ENCODE results near the gene TMEM221.

TMEM221 gene

GRCh38 chr19:17436874-17437267, 11.6 kb downstream of the TMEM221 start:
- DNase-seq: no peak

GRCh38 chr19:17436094-17436873, 12.2 kb downstream of the TMEM221 start:
- no peak for DNase-seq

- DNase-seq: no peak
Measured at GRCh38 chr19:17435218-17435617, 13.2 kb downstream of the TMEM221 start.

- DNase-seq: no peak
Measured at GRCh38 chr19:17431417-17431816, 17.1 kb downstream of the TMEM221 start.

- no peak for DNase-seq
Measured at GRCh38 chr19:17429641-17430113, 18.8 kb downstream of the TMEM221 start.

- DNase-seq: peak; percentile 33
Measured at GRCh38 chr19:17424743-17425365, 23.6 kb downstream of the TMEM221 start.

GRCh38 chr19:17423429-17424208, 24.8 kb downstream of the TMEM221 start:
- no peak for DNase-seq

GRCh38 chr19:17421942-17422341, 26.5 kb downstream of the TMEM221 start:
- DNase-seq: no peak

GRCh38 chr19:17420475-17420924, 28.0 kb downstream of the TMEM221 start:
- peak; percentile 48 for DNase-seq

- peak; percentile 92 for DNase-seq
Measured at GRCh38 chr19:17419621-17420474, 28.6 kb downstream of the TMEM221 start, which contains the start of gene MVB12A. Gene MVB12A (plus strand): TSS chr19:17420047. CDS start chr19:17420136, 89 bp downstream.

- DNase-seq: no peak
Measured at GRCh38 chr19:17419154-17419620, 29.3 kb downstream of the TMEM221 start.

- no peak for DNase-seq
Measured at GRCh38 chr19:17418710-17419109, 29.8 kb downstream of the TMEM221 start.

GRCh38 chr19:17415121-17415520, 33.3 kb downstream of the TMEM221 start:
- DNase-seq: no peak

GRCh38 chr19:17414097-17414496, 34.4 kb downstream of the TMEM221 start:
- DNase-seq: no peak

GRCh38 chr19:17411801-17412200, 36.7 kb downstream of the TMEM221 start:
- DNase-seq: no peak

- no peak for DNase-seq
Measured at GRCh38 chr19:17409990-17410389, 38.5 kb downstream of the TMEM221 start.

- DNase-seq: no peak
Measured at GRCh38 chr19:17406887-17407196, 41.6 kb downstream of the TMEM221 start.

GRCh38 chr19:17406046-17406886, 42.2 kb downstream of the TMEM221 start:
- peak; percentile 56 for DNase-seq

- peak; percentile 60 for DNase-seq
Measured at GRCh38 chr19:17405250-17406045, 43.0 kb downstream of the TMEM221 start, which contains the start of gene BST2. Gene BST2 (minus strand): TSS chr19:17405630. CDS start chr19:17405575, 55 bp downstream.

GRCh38 chr19:17404621-17405249, 43.7 kb downstream of the TMEM221 start:
- no peak for DNase-seq

All from activated CD4-positive, CD25-positive, alpha-beta regulatory T cell treated with anti-CD3 and anti-CD28 coated beads, Interleukin-2, amount 50 U/mL, for 72 hours (primary cell).